Lower leg skin (tissue), 3 donors: ENCODE results near the gene TESK2.

Experiments
- CTCF ChIP-seq, 3 donors: fragments of 450-650 bp; IDR thresholded peaks; one replicate each; pipeline ENCODE4 v1.5.1; 2016; ENCODE audit warnings: antibody characterized with exemption in 3 of 3, mild to moderate bottlenecking in 3 of 3, moderate library complexity in 2 of 3
- POLR2A ChIP-seq, 2 donors: fragments of 450-650 bp; IDR thresholded peaks; one replicate each; pipeline ENCODE4 v1.6.1; 2016 to 2017; ENCODE audit warnings: antibody characterized with exemption in 2 of 2, mild to moderate bottlenecking in 1 of 2, moderate library complexity in 1 of 2

- no peak for TF ChIP-seq CTCF (IDR thresholded peaks at IDR 0.05)
- TF ChIP-seq POLR2A (IDR thresholded peaks at IDR 0.05): no peak
Measured at GRCh38 chr1:45300669-45300997, 190.3 kb downstream of the TESK2 start.
